A549 (cell line): ENCODE results near the gene RPS16. TPM values are rescaled to one million over a fixed set of nuclear protein-coding genes. Genes with fewer than 3 reads are reported as not detected.

Experiments
- ATOH8 ChIP-seq: fragments of 250-450 bp; sonication (Bioruptor Pico); IDR thresholded peaks from 2 replicates; pipeline ENCODE4 v1.5.0; 2020; ENCODE audit warnings: low read depth, mild to moderate bottlenecking, moderate library complexity
- BCL3 ChIP-seq: fragments of >200 bp; sonication (Bioruptor Twin); formaldehyde crosslinking; IDR thresholded peaks from 3 replicates; pipeline ENCODE4 v1.6.1; 2016
- CBX2 ChIP-seq: fragments of 200-600 bp; sonication (generic); IDR thresholded peaks from 2 replicates; pipeline ENCODE4 v1.6.1; 2016; ENCODE audit warnings: low read depth, mild to moderate bottlenecking, borderline replicate concordance
- CBX8 ChIP-seq: fragments of 200-600 bp; sonication (generic); IDR thresholded peaks from 2 replicates; pipeline ENCODE4 v1.6.1; 2016
- CEBPB ChIP-seq, 2 experiments: fragments of >200 bp in 1 of 2; sonication (Bioruptor Twin) in 1 of 2; formaldehyde crosslinking in 1 of 2; IDR thresholded peaks; 2 replicates each; pipeline ENCODE4 v1.6.1; 2012 to 2016
- CHD4 ChIP-seq: fragments of 200-600 bp; sonication (generic); IDR thresholded peaks from 2 replicates; pipeline ENCODE4 v1.6.1; 2016; ENCODE audit warnings: antibody characterized with exemption, mild to moderate bottlenecking, borderline replicate concordance
- FOSB ChIP-seq: fragments of 250-450 bp; sonication (Bioruptor Pico); IDR thresholded peaks from 2 replicates; pipeline ENCODE4 v1.5.0; 2020; ENCODE audit warnings: mild to moderate bottlenecking, moderate library complexity
- FOSL2 ChIP-seq, 2 experiments: fragments of 450-650 bp in 1 of 2; fragments of >200 bp in 1 of 2; sonication (Bioruptor Twin) in 1 of 2; formaldehyde crosslinking; IDR thresholded peaks; 2 replicates each; pipeline versions ENCODE4 v1.5.0 to v1.6.1; 2016 to 2020; ENCODE audit warnings: mild to moderate bottlenecking in 1 of 2, moderate library complexity in 1 of 2
- GATA3 ChIP-seq: IDR thresholded peaks from 2 replicates; pipeline ENCODE4 v1.6.1; 2012; ENCODE audit warnings: borderline replicate concordance
- HOXA7 ChIP-seq: fragments of 250-450 bp; sonication (Bioruptor Pico); IDR thresholded peaks from 2 replicates; pipeline ENCODE4 v1.5.0; 2020; ENCODE audit warnings: mild to moderate bottlenecking, moderate library complexity
- HOXB5 ChIP-seq: fragments of 250-450 bp; sonication (Bioruptor Pico); IDR thresholded peaks from 2 replicates; pipeline ENCODE4 v1.5.0; 2020; ENCODE audit warnings: mild to moderate bottlenecking, moderate library complexity
- JUN ChIP-seq, 2 experiments: fragments of >200 bp; sonication (Bioruptor Twin); formaldehyde crosslinking; IDR thresholded peaks; 2 replicates in 1 of 2; 3 replicates in 1 of 2; pipeline ENCODE4 v1.6.1; 2016 to 2017
- MAX ChIP-seq: IDR thresholded peaks from 2 replicates; pipeline ENCODE4 v1.6.1; 2012
- MYC ChIP-seq: IDR thresholded peaks from 2 replicates; pipeline ENCODE4 v1.6.1; 2012; ENCODE audit warnings: mild to moderate bottlenecking, inconsistent platforms, low read length, improper control_type of control experiment, borderline replicate concordance
- REST ChIP-seq: fragments of 200-600 bp; sonication (generic); IDR thresholded peaks from 2 replicates; pipeline ENCODE4 v1.6.1; 2016; ENCODE audit warnings: antibody characterized with exemption, mild to moderate bottlenecking, moderate library complexity
- RFX5 ChIP-seq: fragments of 450-650 bp; IDR thresholded peaks from 2 replicates; pipeline ENCODE4 v1.7.1; 2014; ENCODE audit warnings: antibody characterized with exemption, mild to moderate bottlenecking, moderate library complexity
- RNF2 ChIP-seq: fragments of 200-600 bp; sonication (generic); IDR thresholded peaks from 2 replicates; pipeline ENCODE4 v1.6.1; 2016; ENCODE audit warnings: low read depth, mild to moderate bottlenecking, antibody characterized with exemption, moderate library complexity, borderline replicate concordance
- polyA plus RNA-seq, 4 experiments: library from polyadenylated mRNA; depleted of rRNA in 3 of 4; stranded (reverse); fragments of >200 nt; fragmentation: RNase III in 1 of 4; extraction: RNeasy Plus Mini Kit Qiagen cat#74134 plus additional on column Dnase treatment in 1 of 4; gene quantifications; 2 replicates in 3 of 4; 3 replicates in 1 of 4; pipeline ENCODE4 v1.2.3, GENCODE V29; 2011 to 2017
- TF ChIP-seq, protein P1 (sequence below): fragments of >200 bp; sonication (Bioruptor Twin); formaldehyde crosslinking; IDR thresholded peaks from 3 replicates; pipeline ENCODE4 v1.5.1; 2016
- TF ChIP-seq, protein P2 (sequence below): fragments of 150-350 bp; IDR thresholded peaks from 2 replicates; pipeline ENCODE4 v1.6.1; 2014; ENCODE audit warnings: low read depth, mild to moderate bottlenecking, low read length

The RPS16 gene
- polyA plus RNA-seq, 2 of the 4 experiments (the other 2 are of a cell fraction) = 4,348 to 4,855 TPM

DNA sequence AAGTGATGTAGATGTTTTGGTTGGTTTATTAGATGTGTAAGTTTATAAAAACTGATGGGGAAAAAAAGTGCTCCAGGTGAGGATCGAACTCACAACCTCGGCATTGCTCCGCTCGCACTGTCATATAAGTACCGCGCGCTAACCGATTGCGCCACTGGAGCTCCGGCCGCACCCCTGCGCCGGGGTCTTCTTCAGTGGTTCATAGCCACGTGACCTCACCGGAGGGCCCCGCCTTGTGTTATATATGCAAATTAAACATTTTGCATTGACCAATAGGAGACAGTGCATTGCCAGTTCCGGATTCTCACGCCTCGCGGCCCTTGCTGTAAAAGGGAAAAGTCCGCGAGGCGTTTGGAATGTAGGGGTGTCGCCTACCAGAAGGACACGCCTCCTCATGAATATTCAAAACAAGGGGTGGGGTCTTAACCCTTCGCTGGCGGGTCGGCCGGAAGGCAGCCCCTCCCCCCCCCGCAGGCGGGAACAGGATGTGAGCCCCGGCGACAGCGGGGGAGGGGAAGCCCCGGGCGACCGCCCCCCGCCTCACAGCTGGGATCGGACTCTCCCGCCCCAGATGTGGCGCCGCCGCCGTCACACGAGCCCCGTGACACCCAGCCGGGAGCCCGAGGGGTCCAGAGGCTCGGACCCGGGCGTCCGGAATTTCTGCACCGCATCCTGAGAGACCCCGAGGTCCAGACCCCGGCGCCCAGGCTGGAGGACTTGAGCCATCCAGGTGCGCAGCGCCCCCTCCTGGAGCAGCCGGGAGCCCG lies 23.5 kb downstream of the RPS16 start, which contains the start of gene PLEKHG2 (continued):
- TF ChIP-seq, protein P1, sequence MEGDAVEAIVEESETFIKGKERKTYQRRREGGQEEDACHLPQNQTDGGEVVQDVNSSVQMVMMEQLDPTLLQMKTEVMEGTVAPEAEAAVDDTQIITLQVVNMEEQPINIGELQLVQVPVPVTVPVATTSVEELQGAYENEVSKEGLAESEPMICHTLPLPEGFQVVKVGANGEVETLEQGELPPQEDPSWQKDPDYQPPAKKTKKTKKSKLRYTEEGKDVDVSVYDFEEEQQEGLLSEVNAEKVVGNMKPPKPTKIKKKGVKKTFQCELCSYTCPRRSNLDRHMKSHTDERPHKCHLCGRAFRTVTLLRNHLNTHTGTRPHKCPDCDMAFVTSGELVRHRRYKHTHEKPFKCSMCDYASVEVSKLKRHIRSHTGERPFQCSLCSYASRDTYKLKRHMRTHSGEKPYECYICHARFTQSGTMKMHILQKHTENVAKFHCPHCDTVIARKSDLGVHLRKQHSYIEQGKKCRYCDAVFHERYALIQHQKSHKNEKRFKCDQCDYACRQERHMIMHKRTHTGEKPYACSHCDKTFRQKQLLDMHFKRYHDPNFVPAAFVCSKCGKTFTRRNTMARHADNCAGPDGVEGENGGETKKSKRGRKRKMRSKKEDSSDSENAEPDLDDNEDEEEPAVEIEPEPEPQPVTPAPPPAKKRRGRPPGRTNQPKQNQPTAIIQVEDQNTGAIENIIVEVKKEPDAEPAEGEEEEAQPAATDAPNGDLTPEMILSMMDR = peak; percentile 99
- no peak for TF ChIP-seq CBX8
- TF ChIP-seq REST = peak; percentile 85
- TF ChIP-seq, protein P2, sequence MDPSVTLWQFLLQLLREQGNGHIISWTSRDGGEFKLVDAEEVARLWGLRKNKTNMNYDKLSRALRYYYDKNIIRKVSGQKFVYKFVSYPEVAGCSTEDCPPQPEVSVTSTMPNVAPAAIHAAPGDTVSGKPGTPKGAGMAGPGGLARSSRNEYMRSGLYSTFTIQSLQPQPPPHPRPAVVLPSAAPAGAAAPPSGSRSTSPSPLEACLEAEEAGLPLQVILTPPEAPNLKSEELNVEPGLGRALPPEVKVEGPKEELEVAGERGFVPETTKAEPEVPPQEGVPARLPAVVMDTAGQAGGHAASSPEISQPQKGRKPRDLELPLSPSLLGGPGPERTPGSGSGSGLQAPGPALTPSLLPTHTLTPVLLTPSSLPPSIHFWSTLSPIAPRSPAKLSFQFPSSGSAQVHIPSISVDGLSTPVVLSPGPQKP = 0 out of 2 replicates have a peak, but pooled peaks have one; percentile 18
- peak; percentile 95 for TF ChIP-seq MYC
- peak; percentile 34; the same call in 1 of the 2 replicates for TF ChIP-seq GATA3
- TF ChIP-seq JUN (IDR thresholded peaks at IDR 0.05) = peak; percentile 91 to 97
- TF ChIP-seq FOSL2 (IDR thresholded peaks at IDR 0.05) = no peak
- TF ChIP-seq FOSL2 (CRISPR knock-in tag; IDR thresholded peaks at IDR 0.05) = peak; percentile 68
- TF ChIP-seq CEBPB (IDR thresholded peaks at IDR 0.05) = peak; percentile 97 to 99
- TF ChIP-seq MAX = peak; percentile 94
- no peak for TF ChIP-seq CBX2
- 0 out of 3 replicates have a peak, but pooled peaks have one; percentile 50 for TF ChIP-seq BCL3
- TF ChIP-seq HOXA7 = peak; percentile 99
- TF ChIP-seq HOXB5 = peak; percentile 85
- peak; percentile 91 for TF ChIP-seq ATOH8 (CRISPR knock-in tag)
- TF ChIP-seq CHD4 = no peak
- peak; percentile 98 for TF ChIP-seq FOSB (CRISPR knock-in tag)
- peak; percentile 68 for TF ChIP-seq RFX5
- TF ChIP-seq RNF2 = no peak
